GM12878 (cell line): ENCODE measurements around the gene SLC6A8. TPM values are rescaled to one million over a fixed set of nuclear protein-coding genes. Genes with fewer than 3 reads are reported as not detected.

Experiments
- ATAC-seq: fragments of 200-7000 bp; cut with Tn5 transposase; 3 replicates; pipeline ENCODE4 v1.9.1; 2020; ENCODE audit warnings: mild to moderate bottlenecking, moderate library complexity
- BruUV-seq: library from RNA; stranded (reverse); fragments of 400-500 nt; replicated peaks from 2 replicates; lab custom pipeline; 2021; lab: Mats Ljungman, UMichigan
- CTCF ChIA-PET: fragments of 300-600 bp; sonication (Branson Sonifier 250); formaldehyde crosslinking; extraction: SDS; loops from one replicate; lab custom pipeline; 2021; ENCODE audit warnings: inconsistent platforms; lab: Yijun Ruan, JAX
- POLR2A ChIA-PET: fragments of 350-600 bp; formaldehyde crosslinking; extraction: SDS; loops from one replicate; lab custom pipeline; 2021; ENCODE audit warnings: inconsistent platforms; lab: Charles Lee
- RAD21 ChIA-PET: fragments of 300-600 bp; sonication (Branson Sonifier 250); formaldehyde crosslinking; loops from one replicate; lab custom pipeline; 2023; ENCODE audit warnings: antibody characterized with exemption; ENCODE audit not compliant: unreplicated experiment; lab: Charles Lee
- SMC1A ChIA-PET: fragments of 300-600 bp; sonication (Branson Sonifier 250); formaldehyde crosslinking; loops from one replicate; lab custom pipeline; 2023; ENCODE audit not compliant: unreplicated experiment, uncharacterized antibody; lab: Charles Lee
- DNase-seq: peaks from one replicate; pipeline ENCODE4 v3.0.0-alpha.2; 2011; ENCODE audit warnings: low read depth, low spot score
- FAIRE-seq: peaks from 3 replicates; lab custom pipeline; 2011; peaks lifted over from hg19 to GRCh38; lab: Jason Lieb, UNC
- H2AFZ ChIP-seq: 2 replicates; pipeline ENCODE4 v1.6.0; 2011; ENCODE audit warnings: low read depth, low read length, control low read depth; ENCODE audit not compliant: control insufficient read depth
- H3K27ac ChIP-seq: 2 replicates; pipeline ENCODE4 v1.5.1; 2011; ENCODE audit warnings: control low read depth; ENCODE audit not compliant: control insufficient read depth, insufficient read depth
- H3K27me3 ChIP-seq, 2 experiments: replicated peaks in 1 of 2; 2 replicates each; pipeline versions ENCODE4 v1.6.0 to v1.6.1; 2011; ENCODE audit warnings: low read length in 1 of 2; ENCODE audit not compliant: control insufficient read depth in 2 of 2, insufficient read depth in 2 of 2
- H3K36me3 ChIP-seq, 2 experiments: 2 replicates each; pipeline ENCODE4 v1.5.1; 2011; ENCODE audit warnings: low read length in 1 of 2; ENCODE audit not compliant: control insufficient read depth in 2 of 2, insufficient read depth in 2 of 2
- H3K4me1 ChIP-seq: 2 replicates; pipeline ENCODE4 v1.6.1; 2011; ENCODE audit warnings: mild to moderate bottlenecking, low read length, moderate library complexity, mixed read lengths; ENCODE audit not compliant: control insufficient read depth, insufficient read depth
- H3K4me2 ChIP-seq: 2 replicates; pipeline ENCODE4 v1.6.0; 2011; ENCODE audit warnings: control low read depth; ENCODE audit not compliant: control insufficient read depth, insufficient read depth
- H3K4me3 ChIP-seq: fragments of 200-600 bp; sonication (generic); 2 replicates; pipeline ENCODE4 v1.5.1; 2016
- H3K79me2 ChIP-seq: 2 replicates; pipeline ENCODE4 v1.6.0; 2011; ENCODE audit warnings: low read length; ENCODE audit not compliant: control insufficient read depth, insufficient read depth
- H3K9ac ChIP-seq: 2 replicates; pipeline ENCODE4 v1.8.0; 2011; ENCODE audit warnings: low read length, control low read depth, mixed read lengths; ENCODE audit not compliant: control insufficient read depth, insufficient read depth
- H3K9me3 ChIP-seq: replicated peaks from 3 replicates; pipeline ENCODE4 v1.5.1; 2011; ENCODE audit warnings: mild to moderate bottlenecking, low read length; ENCODE audit not compliant: control insufficient read depth, insufficient read depth
- H4K20me1 ChIP-seq: 2 replicates; pipeline ENCODE4 v1.6.0; 2011; ENCODE audit not compliant: control insufficient read depth, insufficient read depth
- BCL11A ChIP-seq: IDR thresholded peaks from 2 replicates; pipeline ENCODE4 v1.6.1; 2011; ENCODE audit warnings: low read depth, low read length
- ESRRA ChIP-seq: IDR thresholded peaks from 2 replicates; pipeline ENCODE4 v1.6.1; 2012; ENCODE audit warnings: mild to moderate bottlenecking, low read length, improper control_type of control experiment
- FOS ChIP-seq: IDR thresholded peaks from 3 replicates; pipeline ENCODE4 v1.6.1; 2011; ENCODE audit warnings: borderline replicate concordance; ENCODE audit not compliant: insufficient read length; ENCODE audit errors: extremely low read depth
- IKZF1 ChIP-seq: fragments of 450-650 bp; conservative IDR thresholded peaks from 2 replicates; pipeline ENCODE4 v1.6.1; 2017; ENCODE audit warnings: antibody characterized with exemption, mild to moderate bottlenecking
- KLF5 ChIP-seq: fragments of 450-650 bp; IDR thresholded peaks from 2 replicates; pipeline ENCODE4 v1.6.1; 2014; ENCODE audit warnings: mild to moderate bottlenecking; ENCODE audit not compliant: partially characterized antibody
- NFIC ChIP-seq: IDR thresholded peaks from 2 replicates; pipeline ENCODE4 v1.6.1; 2012; ENCODE audit warnings: low read depth, mild to moderate bottlenecking, inconsistent platforms, low read length, moderate library complexity
- POLR2A ChIP-seq: IDR thresholded peaks from 2 replicates; pipeline ENCODE4 v1.6.1; 2011; ENCODE audit warnings: low read depth, mild to moderate bottlenecking, low read length
- RAD51 ChIP-seq: fragments of 450-650 bp; IDR thresholded peaks from 2 replicates; pipeline ENCODE4 v1.6.1; 2016; ENCODE audit warnings: moderate library complexity, mild to moderate bottlenecking, inconsistent platforms
- SIX5 ChIP-seq: IDR thresholded peaks from 2 replicates; pipeline ENCODE4 v1.6.1; 2011; ENCODE audit warnings: mild to moderate bottlenecking, low read depth, low read length, moderate library complexity; ENCODE audit not compliant: severe bottlenecking
- SP1 ChIP-seq: IDR thresholded peaks from one replicate; pipeline ENCODE4 v1.6.1; 2011; ENCODE audit warnings: low read depth, low read length
- STAT1 ChIP-seq: fragments of 450-650 bp; conservative IDR thresholded peaks from 2 replicates; pipeline ENCODE4 v1.6.1; 2014; ENCODE audit warnings: antibody characterized with exemption, mild to moderate bottlenecking
- ZNF592 ChIP-seq: fragments of 450-650 bp; IDR thresholded peaks from 2 replicates; pipeline ENCODE4 v1.6.1; 2017; ENCODE audit warnings: mild to moderate bottlenecking, moderate library complexity
- WGBS: methylation state at CpG from one replicate; pipeline ENCODE4 v1.1.6; 2016; ENCODE audit warnings: low lambda C conversion rate; ENCODE audit not compliant: insufficient replicate concordance, insufficient coverage; ENCODE audit errors: missing lambda C conversion rate; 5-methylcytosine and 5-hydroxymethylcytosine counted together
- in situ Hi-C: fragments of 300-500 bp; cut with MboI; formaldehyde crosslinking; loops from 9 replicates; pipeline ENCODE4 v1.14.3; 2018; ENCODE audit warnings: mixed read lengths
- intact Hi-C: fragments of 100-400 bp; cut with micrococcal nuclease; formaldehyde crosslinking; loops from one replicate; pipeline ENCODE4 v1.14.2; 2022; ENCODE audit not compliant: unreplicated experiment
- polyA plus RNA-seq, 11 experiments: library from polyadenylated mRNA; depleted of rRNA in 4 of 11; unstranded in 6 of 11; stranded (reverse) in 5 of 11; fragments of >200 nt; fragmentation: Nextera tagmentation in 4 of 11; fragmentation: Illumina TruSeq in 1 of 11; extraction: Ambion mirVana in 4 of 11; extraction: Trizol in 1 of 11; gene quantifications; 1 replicate in 1 of 11; 2 replicates in 10 of 11; pipeline versions ENCODE4 v1.2.1 to v1.2.3, GENCODE V29; 2011 to 2016; ENCODE audit warnings: inconsistent platforms in 2 of 11, missing spikeins in 2 of 11, low read depth in 1 of 11
- total RNA-seq, 4 experiments: library from RNA; depleted of rRNA in 3 of 4; stranded (reverse); fragments of >200 nt in 3 of 4; fragmentation: Illumina TruSeq in 1 of 4; extraction: Trizol in 1 of 4; gene quantifications; 2 replicates each; pipeline versions ENCODE4 v1.2.1 to v1.2.3, GENCODE V29; 2013 to 2021
- TF ChIP-seq, protein P1 (sequence below): fragments of 450-650 bp; IDR thresholded peaks from 2 replicates; pipeline ENCODE4 v1.6.1; 2016; ENCODE audit warnings: mild to moderate bottlenecking
- TF ChIP-seq, protein P2 (sequence below): fragments of 450-650 bp; formaldehyde crosslinking; IDR thresholded peaks from 2 replicates; pipeline ENCODE4 v1.4.0; 2022; ENCODE audit warnings: mild to moderate bottlenecking, moderate library complexity
- TF ChIP-seq, protein P3 (sequence below): IDR thresholded peaks from 2 replicates; pipeline ENCODE4 v1.6.1; 2012; ENCODE audit warnings: low read depth, low read length, improper control_type of control experiment

The SLC6A8 gene
- total and polyA plus RNA-seq, 10 of the 15 experiments (the other 5 are each of a cell fraction or from before 2014, with no cell fraction given) = 0.01 to 0.72 (median 0.17) TPM; not detected in 6

DNA sequence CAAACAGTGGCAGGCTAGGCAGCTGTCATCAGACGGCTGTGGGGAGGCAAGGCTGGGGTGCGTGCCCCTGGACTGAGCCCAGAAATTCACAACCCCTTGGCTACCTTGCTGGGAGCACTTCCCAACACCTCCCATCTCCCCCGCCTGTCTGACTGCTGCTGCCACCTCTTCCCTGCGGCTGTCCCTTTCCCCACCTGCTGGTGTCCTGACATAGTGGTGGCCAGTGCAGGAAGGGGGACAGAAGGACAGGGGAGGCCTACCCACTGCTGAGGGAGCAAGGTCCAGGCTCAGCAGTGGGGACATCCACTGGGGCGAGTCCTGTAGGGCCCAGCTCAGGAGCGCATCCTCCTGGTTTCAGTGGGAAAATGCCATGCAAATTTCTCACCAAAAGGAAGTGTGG, 40.4 kb downstream of the SLC6A8 start:
- Histone ChIP-seq H2AFZ (no peak overlapping the region), H3K4me2 (no peak overlapping the region), H3K4me3 (no peak overlapping the region), H3K9ac (no peak overlapping the region), H3K27ac (no peak overlapping the region), H3K79me2 (peaks cover 6% of the 10 kb centered on the region), H3K36me3 (no peaks in the 10 kb centered on the region), H4K20me1 (no peaks in the 10 kb centered on the region), H3K9me3 (peaks cover 2% of the 10 kb centered on the region; the same call in 1 of the 3 replicates), H3K27me3 (no peaks in the 10 kb centered on the region), H3K4me1 (peaks cover 30% of the 10 kb centered on the region)
- 62% methylated on average over 6 of the region's 6 CpGs for WGBS
- ChIA-PET RAD21 (no interaction called here), POLR2A (no interaction called here), CTCF (interaction anchor here (0.7 kb wide), 1 partner anchor 35 kb away, joined by 3 read pairs; no protein-coding TSS in a partner anchor), SMC1A (no interaction called here)
- FAIRE-seq (no peak), ATAC-seq (no peak), DNase-seq (no peak)
- in situ Hi-C loops = no loop called here
- intact Hi-C loops = no loop called here
- BruUV-seq = no TSS peak
- TF ChIP-seq STAT1 (no peak), BCL11A (no peak), IKZF1 (no peak), ZNF592 (no peak), KLF5 (no peak), NFIC (no peak), RAD51 (no peak), ESRRA (no peak), SIX5 (no peak), SP1 (no peak), FOS (no peak), POLR2A (no peak)
- TF ChIP-seq, protein P1, sequence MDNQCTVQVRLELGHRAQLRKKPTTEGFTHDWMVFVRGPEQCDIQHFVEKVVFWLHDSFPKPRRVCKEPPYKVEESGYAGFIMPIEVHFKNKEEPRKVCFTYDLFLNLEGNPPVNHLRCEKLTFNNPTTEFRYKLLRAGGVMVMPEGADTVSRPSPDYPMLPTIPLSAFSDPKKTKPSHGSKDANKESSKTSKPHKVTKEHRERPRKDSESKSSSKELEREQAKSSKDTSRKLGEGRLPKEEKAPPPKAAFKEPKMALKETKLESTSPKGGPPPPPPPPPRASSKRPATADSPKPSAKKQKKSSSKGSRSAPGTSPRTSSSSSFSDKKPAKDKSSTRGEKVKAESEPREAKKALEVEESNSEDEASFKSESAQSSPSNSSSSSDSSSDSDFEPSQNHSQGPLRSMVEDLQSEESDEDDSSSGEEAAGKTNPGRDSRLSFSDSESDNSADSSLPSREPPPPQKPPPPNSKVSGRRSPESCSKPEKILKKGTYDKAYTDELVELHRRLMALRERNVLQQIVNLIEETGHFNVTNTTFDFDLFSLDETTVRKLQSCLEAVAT = no peak
- TF ChIP-seq, protein P2, sequence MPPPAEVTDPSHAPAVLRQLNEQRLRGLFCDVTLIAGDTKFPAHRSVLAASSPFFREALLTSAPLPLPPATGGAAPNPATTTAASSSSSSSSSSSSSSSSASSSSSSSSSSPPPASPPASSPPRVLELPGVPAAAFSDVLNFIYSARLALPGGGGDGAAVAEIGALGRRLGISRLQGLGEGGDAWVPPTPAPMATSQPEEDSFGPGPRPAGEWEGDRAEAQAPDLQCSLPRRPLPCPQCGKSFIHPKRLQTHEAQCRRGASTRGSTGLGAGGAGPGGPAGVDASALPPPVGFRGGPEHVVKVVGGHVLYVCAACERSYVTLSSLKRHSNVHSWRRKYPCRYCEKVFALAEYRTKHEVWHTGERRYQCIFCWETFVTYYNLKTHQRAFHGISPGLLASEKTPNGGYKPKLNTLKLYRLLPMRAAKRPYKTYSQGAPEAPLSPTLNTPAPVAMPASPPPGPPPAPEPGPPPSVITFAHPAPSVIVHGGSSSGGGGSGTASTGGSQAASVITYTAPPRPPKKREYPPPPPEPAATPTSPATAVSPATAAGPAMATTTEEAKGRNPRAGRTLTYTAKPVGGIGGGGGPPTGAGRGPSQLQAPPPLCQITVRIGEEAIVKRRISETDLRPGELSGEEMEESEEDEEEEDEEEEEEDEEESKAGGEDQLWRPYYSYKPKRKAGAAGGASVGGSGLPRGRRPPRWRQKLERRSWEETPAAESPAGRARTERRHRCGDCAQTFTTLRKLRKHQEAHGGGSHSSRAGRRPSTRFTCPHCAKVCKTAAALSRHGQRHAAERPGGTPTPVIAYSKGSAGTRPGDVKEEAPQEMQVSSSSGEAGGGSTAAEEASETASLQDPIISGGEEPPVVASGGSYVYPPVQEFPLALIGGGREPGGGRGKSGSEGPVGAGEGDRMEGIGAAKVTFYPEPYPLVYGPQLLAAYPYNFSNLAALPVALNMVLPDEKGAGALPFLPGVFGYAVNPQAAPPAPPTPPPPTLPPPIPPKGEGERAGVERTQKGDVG (CRISPR knock-in tag) = no peak
- TF ChIP-seq, protein P3, sequence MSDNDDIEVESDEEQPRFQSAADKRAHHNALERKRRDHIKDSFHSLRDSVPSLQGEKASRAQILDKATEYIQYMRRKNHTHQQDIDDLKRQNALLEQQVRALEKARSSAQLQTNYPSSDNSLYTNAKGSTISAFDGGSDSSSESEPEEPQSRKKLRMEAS = no peak
